GM18951 (cell line): ENCODE results near the gene ZNF488.

Source experiments
- POLR2A ChIP-seq: IDR thresholded peaks from 4 replicates; pipeline ENCODE4 v1.6.1; 2011; ENCODE audit warnings: mild to moderate bottlenecking; ENCODE audit not compliant: insufficient read length, insufficient read depth; ENCODE audit errors: extremely low read depth
- in situ Hi-C: fragments of 300-500 bp; cut with MboI; formaldehyde crosslinking; loops from one replicate; pipeline ENCODE4 v1.12.0; 2022; ENCODE audit warnings: low sequenced_read_pairs, mixed read lengths, inconsistent platforms; ENCODE audit not compliant: unreplicated experiment

The ZNF488 gene

DNA sequence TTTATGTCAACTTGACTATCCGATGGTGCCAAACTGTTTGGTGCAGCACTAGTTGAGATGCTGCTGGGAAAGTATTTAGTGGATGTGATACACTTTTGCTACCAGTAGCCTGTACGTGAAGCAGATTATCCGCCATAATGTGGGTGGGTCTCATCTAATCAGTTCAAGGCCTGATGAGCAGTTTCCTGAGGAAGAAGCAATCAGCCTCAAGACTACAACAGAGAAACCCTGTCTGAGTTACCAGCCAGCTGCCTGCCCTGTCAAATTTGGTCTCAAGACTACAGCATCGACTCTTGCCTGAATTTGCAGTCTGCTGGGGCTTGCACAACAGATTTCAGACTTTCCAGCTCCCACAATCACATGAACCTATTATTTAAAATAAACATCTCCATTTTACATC is 46.8 kb downstream of the ZNF488 start:
- in situ Hi-C loops: no loop called here
- no peak for TF ChIP-seq POLR2A

DNA sequence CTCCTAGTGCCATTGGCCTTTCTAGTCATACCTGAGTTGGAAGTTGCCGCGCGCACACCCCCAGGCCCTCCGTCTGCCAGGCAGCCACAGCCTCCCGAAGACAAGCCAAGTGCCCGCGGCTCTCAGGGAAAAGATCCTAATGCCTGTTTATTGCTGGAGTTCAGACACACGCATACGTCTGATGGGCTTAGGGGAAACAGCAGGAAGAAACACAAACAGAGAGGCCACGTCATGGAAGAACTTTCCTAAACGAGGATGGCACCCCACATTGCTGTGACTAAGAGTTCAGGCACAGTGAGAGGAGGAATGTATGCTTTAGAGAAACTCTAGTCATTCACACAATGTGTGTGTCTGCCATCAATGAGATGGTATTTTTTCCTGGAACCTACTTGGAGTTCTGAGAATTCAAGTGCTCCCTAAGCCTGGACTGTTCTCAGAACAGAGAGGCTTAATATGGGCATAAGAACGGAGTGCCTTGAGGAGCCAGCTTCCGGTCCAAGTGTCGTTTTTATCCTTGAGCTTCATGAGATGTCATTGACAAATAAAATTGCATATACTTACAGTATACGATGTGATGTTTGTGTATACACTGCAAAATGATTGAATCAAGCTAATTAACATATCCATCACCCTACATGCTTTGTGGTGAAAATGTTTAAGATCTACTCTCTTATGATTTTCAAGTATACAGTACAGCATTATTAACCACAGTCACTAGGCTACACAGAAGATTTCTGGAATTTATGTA is 47.5 kb downstream of the ZNF488 start:
- no peak for TF ChIP-seq POLR2A
- in situ Hi-C loops: no loop called here

DNA sequence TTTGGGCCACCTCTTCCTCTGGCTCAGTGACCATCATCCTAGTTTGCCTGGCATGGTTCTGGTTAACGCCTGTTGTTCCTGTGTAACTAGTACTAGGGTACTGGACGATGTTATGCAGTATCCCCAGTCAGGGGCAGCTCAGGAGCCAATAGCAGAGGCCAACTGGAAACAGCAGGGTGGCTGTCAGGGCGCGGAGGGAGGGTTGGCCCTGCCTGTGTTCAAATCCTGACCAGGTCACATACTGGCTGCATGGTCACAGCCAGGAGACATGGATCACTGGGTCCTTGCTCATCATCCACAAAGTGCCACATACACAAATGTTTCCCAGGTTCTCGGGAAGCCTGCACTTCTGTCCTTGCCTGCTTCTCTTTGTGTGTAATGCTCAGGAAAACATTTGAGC is 48.2 kb downstream of the ZNF488 start:
- in situ Hi-C loops: no loop called here
- TF ChIP-seq POLR2A: no peak

DNA sequence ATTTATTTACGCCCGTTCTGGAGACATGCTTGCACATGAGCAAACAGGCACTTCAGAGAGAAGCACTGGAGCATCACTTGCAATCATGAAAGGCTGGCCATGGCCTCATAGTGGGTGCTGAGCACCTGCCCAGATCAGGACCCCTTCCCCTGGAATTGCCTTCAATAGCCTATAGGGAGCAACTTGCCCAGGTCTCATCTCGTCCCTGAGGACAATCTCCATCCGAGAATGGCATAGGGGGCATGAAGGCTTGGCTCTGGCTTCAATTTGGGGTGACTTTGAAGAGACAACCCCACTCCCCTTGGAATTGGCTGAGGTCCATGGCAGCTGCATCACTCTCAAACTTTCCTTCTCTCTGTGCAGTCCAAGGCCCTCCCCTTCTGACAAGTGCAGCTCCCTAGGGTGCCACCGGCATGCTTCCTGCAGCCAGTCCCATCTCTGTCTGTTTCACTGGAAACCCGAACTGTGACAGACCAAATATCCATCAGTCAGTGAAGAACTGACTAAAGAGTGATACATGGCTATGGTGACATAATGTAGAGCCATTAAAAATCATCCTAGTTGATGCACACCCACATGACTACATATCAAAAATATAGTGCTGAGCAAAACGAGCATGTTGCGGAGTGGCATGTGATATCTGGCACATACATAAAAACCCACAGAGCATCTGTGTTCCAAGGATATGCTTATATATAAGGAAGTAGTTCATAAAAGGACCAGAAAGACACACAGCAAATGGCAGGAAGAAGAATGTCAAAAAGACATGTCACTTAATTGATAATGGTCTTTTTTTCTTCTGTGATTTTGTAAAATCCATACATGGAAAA is 49.4 kb downstream of the ZNF488 start:
- in situ Hi-C loops: no loop called here

DNA sequence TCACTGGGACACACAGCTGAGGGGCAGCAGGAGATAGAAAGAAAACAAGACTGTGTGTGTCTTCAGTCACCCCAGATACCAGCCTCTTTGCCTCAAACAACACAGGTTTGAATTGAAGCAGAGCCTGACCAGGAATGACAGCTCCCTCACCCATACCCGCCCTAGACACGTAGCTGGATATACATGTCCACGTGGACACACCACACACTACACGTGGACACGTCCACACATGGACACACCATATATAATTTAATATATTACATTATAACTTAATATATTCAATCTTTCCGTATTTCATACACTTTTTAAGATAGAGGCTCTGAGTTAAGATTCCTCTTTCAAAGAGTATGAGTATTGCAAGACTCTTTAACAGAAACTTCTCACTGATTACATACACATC is 50.6 kb downstream of the ZNF488 start:
- no peak for TF ChIP-seq POLR2A
- in situ Hi-C loops: no loop called here

More for the DNA sequence above, 49.4 kb downstream of the ZNF488 start:
- TF ChIP-seq POLR2A: no peak

DNA sequence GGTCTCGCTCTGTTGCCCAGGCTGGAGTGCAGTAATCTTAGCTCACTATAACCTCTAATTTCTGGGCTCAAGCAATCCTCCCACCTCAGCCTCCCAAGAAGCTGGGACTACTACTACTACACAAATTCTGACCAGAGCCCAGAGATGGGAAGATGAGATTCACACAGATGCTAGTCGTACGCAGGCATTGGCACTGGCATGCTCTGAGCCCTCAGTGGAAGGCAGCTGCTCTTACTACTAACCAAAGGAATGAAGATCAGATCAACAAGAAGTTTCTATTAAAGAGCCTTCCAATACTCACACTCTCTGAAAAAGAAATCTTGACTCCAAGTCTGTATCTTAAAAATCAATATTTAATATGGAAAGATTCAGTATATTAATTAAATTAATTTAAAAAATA is 51.1 kb downstream of the ZNF488 start:
- in situ Hi-C loops: no loop called here
- no peak for TF ChIP-seq POLR2A

DNA sequence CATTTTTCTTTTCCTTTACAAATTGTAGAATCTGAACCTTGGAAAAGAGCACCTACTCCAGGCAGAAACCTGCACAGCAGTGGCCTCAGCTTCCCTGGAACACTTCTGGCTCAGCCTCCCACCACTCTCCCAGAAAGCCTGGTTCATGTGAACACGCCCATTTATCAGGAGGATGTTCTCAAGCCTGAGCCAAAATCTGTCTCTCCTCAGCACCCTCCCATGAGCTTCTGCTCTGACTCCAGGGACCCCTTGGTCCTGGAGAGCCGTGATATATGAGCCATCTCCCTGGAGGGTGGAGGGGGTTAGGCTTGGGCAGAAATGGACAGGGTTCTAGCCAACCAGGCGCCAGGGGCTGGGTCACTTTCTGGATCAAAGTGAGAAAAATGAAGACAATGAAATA is 51.7 kb downstream of the ZNF488 start:
- TF ChIP-seq POLR2A: no peak
- in situ Hi-C loops: no loop called here

DNA sequence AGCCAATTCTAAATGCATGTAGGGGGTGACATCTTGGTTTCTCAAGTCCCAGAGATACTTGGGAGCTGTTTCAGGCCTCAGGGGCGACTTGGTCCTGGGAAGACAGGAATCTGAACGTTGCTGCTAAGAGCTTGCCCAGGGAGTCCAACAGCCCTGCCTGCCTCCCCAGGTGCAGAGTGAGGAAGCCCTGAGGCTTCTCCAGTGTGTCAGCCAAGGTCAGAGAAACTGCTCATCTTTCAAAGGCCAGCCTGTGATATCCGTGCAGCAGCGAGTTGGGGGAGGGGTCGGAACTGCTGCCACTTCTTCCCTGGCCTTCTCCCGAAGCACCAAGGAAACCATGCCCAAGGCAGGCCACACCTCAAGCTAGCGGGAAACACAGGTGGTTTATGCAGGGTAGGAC is 52.1 kb downstream of the ZNF488 start:
- in situ Hi-C loops: no loop called here
- TF ChIP-seq POLR2A: no peak

DNA sequence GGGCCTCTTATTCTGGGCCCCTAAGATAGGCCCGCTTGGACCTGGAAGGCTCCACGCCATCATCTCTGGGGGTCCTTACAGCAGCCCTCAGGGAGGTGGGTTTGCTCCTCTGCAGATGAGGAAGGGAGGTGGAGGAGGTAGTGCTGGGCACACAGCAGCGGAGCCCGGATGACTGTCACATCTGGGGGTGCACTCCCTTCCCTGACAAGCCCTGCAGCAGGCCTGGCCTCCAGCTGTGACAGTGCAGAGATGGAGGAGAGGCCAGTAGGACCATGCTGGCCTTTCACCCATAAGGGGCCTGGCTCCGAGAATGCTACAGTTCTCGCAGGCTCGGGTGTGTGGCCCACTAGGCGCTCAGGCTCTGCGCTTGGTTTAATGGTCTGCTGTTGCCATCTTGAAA is 52.6 kb downstream of the ZNF488 start:
- in situ Hi-C loops: no loop called here
- no peak for TF ChIP-seq POLR2A

DNA sequence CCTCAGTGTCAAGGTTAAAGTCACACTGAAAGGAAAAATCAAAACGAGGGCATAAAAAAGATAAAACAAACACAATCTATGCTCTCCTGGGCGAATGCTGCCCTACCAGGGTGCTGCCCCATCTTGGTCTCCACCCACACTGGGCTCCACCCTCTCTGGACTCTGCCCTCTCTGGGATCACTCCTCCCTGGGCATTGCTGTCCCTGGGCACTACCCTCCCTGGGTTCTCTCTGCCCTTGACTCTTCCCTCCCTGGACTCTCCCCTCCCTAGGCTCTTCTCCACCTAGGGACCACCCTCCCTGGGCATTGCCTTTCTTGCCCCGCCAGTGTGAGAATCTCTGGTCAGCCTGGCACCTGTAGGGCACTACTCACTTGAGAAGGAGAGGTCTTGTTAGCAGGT is 53.3 kb downstream of the ZNF488 start:
- no peak for TF ChIP-seq POLR2A
- in situ Hi-C loops: no loop called here

DNA sequence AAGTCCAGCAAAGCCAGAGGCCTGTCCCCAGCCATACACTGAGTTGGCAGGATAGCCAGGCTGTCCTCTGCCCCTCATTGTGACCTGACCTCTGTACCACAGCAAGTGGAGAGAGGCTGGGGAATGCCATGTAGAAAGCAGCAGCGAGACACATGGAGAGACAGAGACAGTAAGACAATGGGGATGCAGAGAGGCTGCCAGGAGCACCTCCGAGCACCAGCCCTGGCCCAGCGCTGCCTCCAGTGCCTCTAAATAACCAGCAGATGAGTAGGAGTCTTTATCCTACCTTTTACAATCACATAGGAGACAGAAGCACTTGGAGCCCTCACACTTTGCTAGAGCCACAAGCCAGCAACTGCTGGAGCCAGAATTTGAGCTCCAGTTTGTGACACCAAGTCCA is 53.7 kb downstream of the ZNF488 start:
- in situ Hi-C loops: no loop called here
- TF ChIP-seq POLR2A: no peak

DNA sequence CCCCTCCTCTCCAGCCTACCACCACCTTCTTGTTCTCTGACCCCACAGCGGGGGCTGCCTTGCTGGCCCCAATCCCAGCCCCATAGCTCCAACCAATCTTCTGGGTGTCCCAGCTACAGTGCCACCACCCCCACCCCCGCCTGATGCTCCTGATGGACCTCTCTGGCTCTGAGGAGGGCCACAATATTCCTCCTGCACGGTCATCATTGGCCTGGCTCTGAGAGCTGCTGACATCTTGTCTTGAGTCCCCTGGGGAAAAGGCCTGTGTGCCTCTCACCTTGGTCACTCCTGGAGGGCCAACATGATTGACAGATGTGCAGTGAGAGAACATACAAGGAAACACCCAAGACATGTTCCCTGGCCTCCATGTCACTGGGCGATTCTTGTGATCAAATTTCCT is 54.2 kb downstream of the ZNF488 start:
- in situ Hi-C loops: no loop called here
- TF ChIP-seq POLR2A: no peak

DNA sequence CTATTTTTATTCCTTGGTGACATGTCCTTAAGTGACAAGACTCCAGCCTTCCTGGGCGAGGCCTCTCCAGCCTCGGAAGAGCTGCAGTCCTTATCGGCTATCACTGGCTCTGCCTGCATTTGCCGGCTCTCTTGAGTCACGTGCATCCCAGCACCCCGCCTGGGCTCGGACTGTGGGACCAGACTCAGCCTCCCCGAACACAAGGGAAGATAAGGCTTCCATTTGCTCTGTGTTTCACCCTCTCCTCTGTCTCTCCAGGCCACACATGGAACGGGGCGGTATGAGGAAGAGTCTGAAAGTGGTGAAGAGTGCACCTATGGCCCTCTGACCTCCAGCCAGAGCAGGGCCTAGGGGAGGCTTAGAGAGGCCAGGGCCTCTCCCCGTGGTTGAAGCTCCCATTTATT is 57.2 kb downstream of the ZNF488 start:
- TF ChIP-seq POLR2A: no peak
- in situ Hi-C loops: no loop called here
